Measurements from ENCODE around the gene MS4A4E.
"Not testable (repeated sequence)": the region's sequence is repeated elsewhere in the genome, so short reads cannot be mapped to it uniquely, and the experiment has no call there.

Gene MS4A4E

DNA sequence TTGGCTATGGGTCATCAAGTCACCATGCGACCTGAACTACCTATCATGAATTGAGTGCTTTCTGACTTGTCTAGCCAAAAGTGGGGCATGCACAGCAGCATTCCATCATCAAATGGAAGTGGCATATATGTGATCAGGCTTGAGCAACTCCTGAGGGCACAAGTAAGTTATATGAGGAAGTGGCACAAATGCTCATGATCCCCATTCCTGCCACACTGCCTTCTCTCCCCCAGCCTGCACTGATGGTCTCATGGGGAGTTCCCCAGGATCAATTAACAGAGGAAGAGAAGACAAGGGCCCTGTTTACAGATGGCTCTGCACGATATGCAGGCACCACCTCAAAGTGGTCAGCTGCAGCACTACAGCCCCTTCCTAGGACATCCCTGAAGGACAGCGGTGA lies 21.8 kb downstream of the MS4A4E start:
- DNase-seq = no peak

GRCh38 chr11:60214386-60214785 lies 28.6 kb downstream of the MS4A4E start:
- DNase-seq = no peak

GRCh38 chr11:60211206-60211605 lies 31.7 kb downstream of the MS4A4E start:
- DNase-seq = no peak

DNA sequence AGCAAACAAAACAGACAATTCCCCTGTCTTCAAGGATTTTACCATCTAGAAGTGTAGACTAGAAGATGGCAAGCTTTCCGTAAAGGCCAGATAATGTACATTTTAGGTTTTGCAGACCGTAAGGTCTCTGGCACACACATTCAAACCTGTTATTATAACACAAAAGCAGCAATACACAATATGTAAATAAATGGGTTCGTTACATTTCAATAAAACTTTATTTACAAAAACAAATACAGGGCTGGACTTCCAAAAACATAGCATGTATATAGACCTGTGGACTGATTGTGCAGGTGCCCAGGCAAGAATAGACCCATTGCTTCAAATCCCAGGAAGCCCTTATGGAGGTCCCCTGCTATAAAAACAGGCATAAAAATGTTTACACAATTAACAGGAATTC lies 33.0 kb downstream of the MS4A4E start:
- DNase-seq = no peak

DNA sequence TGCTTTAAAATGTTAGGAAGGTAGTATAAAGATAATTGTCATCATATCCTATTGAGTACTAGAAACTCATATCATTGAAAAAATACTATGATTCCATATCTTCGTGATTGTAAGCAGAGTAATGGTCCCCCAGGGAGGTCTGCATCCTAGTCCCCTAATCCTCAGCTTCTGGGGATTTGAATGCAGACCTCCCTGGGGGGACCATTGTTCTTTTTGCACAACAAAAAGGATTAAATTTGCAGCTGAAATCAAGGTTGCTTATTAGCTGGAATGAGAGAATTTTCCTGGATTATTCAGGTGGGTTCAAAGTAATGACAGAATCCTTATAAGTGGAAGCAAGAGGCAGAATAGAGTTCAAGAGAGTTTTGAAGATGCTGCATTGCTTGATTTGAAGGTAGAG lies 34.0 kb downstream of the MS4A4E start:
- DNase-seq = no peak

DNA sequence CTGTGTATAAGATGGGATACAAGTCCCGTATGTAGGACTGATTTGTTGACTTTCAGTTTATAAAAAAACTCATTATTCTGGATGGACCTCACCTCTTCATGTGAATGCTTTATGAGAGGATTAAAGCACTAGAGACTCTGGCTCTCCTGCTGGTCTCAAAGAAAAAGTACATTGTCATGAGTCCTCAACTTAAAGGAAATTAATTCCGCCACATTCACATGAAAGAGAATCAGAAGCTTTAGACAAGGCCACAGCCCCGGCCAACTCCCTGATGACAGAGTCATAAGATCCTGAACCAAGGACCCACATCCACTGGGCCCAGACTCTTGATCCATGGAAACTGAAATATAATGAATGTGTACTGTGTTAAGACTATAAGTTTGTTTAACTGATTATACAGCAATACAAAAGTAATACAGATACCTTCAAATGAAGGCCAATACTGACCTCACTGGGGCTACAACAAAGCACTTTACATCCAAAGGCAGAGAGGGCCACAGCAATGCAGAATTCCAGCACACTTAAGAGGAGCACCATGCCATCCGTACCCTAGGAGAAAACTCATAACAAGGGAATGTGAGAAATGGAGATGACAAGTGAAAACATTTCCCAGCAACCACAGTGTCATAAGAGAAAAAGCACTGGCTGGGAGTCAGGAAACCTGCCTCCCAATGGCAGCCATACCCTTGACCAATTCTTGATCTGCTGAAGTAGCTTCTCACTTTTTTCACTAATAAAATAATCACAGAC lies 34.6 kb downstream of the MS4A4E start:
- no peak for DNase-seq

DNA sequence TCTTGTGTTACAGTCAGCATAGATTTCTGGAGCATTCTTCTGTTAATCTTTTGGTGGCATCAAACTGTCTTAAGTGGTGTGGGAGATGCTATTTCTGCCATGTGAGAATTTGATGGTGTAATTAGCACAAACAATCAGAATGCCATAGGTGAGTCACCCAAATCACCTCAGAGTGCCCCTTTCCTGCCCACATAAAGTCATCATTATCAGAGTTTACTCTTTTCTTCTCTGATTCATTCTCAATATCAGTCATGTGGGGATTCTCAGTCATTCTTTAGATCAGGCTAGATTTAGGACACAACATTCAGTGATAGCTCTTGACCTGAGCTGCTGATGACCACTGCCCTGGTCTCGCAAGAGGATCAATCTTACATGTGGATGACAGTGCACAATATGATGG lies 36.3 kb downstream of the MS4A4E start:
- no peak for DNase-seq

GRCh38 chr11:60204922-60205321 lies 38.0 kb downstream of the MS4A4E start:
- DNase-seq = no peak

DNA sequence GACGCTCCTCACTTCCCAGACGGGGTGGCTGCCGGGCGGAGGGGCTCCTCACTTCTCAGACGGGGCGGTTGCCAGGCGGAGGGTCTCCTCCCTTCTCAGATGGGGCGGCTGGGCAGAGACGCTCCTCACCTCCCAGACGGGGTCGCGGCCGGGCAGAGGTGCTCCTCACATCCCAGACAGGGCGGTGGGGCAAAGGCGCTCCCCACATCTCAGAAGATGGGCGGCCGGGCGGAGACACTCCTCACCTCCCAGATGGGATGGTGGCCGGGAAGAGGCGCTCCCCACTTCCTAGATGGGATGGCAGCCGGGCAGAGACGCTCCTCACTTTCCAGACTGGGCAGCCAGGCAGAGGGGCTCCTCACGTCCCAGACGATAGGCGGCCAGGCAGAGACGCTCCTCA lies 41.6 kb downstream of the MS4A4E start:
- DNase-seq = not testable (repeated sequence)

DNA sequence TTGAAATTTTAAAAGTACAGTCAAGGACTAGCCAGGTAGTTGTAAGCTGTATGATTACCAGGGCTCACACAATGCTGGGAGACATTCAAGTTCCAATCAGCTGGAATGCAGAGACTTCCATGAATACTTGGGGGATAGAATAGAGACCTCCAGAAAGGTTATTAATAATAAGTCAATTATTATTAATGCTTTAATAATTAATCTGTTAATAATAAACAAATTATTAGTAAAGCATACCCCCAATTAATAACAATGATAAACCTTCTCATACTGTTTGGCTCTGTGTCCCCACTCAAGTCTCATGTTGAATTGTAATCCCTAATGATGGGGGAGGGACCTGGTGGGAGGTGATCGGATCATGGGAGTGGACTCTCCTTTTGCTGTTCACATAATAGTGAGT lies 45.5 kb downstream of the MS4A4E start:
- no peak for DNase-seq

DNA sequence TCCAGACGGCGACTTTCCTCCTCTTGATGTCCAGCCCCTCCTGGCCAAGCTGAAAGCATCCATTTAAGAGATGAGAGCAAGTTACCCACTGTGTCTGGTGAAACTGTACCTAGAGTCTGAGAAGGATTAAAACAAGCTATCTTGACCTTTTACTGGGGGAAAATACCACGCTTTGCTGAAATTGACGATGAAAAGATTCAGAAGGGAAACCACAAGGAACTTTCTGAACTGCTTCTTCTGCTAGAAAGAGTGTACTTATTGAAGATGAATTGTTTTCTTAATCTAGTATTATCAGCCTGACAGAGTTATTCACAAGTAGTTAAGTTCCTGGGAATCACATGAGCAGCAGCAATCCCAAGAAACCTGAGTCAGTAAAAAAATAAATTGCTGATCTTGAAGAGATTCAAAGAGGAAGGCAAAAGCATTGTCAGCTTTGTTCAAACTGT lies 47.0 kb downstream of the MS4A4E start:
- no peak for DNase-seq

- no peak for DNase-seq
Observed at GRCh38 chr11:60194511-60194910, 48.4 kb downstream of the MS4A4E start.

GRCh38 chr11:60193687-60194433 lies 49.1 kb downstream of the MS4A4E start:
- peak; percentile 77 for DNase-seq

DNA sequence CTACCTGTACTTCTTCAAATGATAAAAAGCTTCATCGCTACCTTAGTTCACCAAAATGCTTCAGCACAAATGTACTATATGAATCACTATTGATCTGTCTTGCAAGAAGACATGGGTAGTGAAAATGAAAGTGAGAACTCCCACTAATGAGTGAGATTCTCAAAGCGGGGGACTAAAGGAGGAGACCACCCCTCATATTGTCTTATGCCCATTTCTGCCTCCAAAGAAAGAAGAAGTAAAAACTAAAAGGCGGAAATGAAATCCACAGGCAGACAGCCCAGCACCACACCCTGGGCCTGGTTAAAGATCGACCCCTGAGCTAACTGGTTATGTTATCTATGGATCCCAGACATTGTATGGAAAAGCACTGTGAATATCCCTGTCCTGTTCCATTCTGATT lies 50.4 kb downstream of the MS4A4E start:
- DNase-seq = not testable (repeated sequence)

GRCh38 chr11:60188481-60188880 lies 54.5 kb downstream of the MS4A4E start:
- not testable (repeated sequence) for DNase-seq

- not testable (repeated sequence) for DNase-seq
Observed at GRCh38 chr11:60186128-60186527, 56.8 kb downstream of the MS4A4E start.

DNA sequence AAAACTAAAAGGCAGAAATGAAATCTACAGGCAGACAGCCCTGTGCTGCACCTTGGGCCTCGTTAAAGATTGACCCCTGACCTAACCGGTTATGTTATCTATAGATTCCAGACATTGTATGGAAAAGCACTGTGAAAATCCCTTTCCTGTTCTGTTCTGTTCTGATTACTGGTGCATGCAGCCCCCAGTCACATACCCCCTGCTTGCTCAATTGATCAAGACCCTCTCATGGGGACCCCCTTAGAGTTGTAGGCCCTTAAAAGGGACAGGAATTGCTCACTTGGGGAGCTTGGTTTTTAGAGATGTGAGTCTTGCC lies 57.5 kb downstream of the MS4A4E start:
- not testable (repeated sequence) for DNase-seq

DNA sequence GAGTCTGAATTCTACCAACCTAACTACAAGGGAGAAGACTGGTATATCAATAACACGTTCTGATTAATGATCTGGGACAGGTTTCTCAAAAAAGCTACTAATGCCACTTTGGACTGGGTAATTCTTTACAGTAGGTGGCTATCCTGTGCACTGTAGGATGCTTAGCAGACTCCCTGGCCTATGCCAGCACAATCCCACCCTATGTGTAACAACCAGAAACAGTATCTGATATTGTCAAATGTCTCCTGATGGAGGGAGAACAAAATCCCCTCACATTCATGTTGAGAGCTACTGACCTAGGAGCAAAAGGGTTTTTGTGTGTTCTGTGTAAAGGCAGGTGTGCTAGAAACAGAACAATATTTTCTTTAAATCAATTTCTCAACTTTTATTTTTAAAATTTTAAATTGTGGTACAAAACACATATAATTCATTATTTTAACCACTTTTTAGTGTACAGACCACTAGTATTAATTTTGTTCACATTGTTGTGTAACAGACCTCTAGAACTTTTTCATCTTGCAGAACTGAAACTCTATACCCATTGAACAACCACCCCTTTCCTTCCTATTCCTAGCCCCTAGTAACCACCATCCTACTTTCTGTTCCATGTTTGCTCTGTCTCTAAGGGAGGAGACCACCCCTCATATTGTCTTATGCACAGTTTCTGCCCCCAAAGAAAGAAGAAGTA lies 58.0 kb downstream of the MS4A4E start:
- no peak for DNase-seq

- DNase-seq = no peak
Observed at GRCh38 chr11:60183591-60184205, 59.2 kb downstream of the MS4A4E start.

GRCh38 chr11:60182541-60183330 lies 60.2 kb downstream of the MS4A4E start, which contains the start of gene MS4A6A:
TSS of gene MS4A6A (minus strand) at chr11:60183083. CDS start at chr11:60181727, 1,356 bp downstream.
- DNase-seq = no peak

GRCh38 chr11:60175860-60176275 lies 67.1 kb downstream of the MS4A4E start:
- no peak for DNase-seq

GRCh38 chr11:60172011-60172410 lies 70.9 kb downstream of the MS4A4E start:
- no peak for DNase-seq

All from activated CD8-positive, alpha-beta memory T cell treated with anti-CD3 and anti-CD28 coated beads for 24 hours (primary cell).